GM12878 (cell line): Measurements from ENCODE around the gene NFE2L3. TPM values are rescaled to one million over a fixed set of nuclear protein-coding genes. Genes with fewer than 3 reads are reported as not detected.

ENCODE experiments used
- ATAC-seq: fragments of 200-7000 bp; cut with Tn5 transposase; 3 replicates; pipeline ENCODE4 v1.9.1; 2020; ENCODE audit warnings: mild to moderate bottlenecking, moderate library complexity
- BruUV-seq: library from RNA; stranded (reverse); fragments of 400-500 nt; replicated peaks from 2 replicates; lab custom pipeline; 2021; lab: Mats Ljungman, UMichigan
- CTCF ChIA-PET: fragments of 300-600 bp; sonication (Branson Sonifier 250); formaldehyde crosslinking; extraction: SDS; loops from one replicate; lab custom pipeline; 2021; ENCODE audit warnings: inconsistent platforms; lab: Yijun Ruan, JAX
- POLR2A ChIA-PET: fragments of 350-600 bp; formaldehyde crosslinking; extraction: SDS; loops from one replicate; lab custom pipeline; 2021; ENCODE audit warnings: inconsistent platforms; lab: Charles Lee
- RAD21 ChIA-PET: fragments of 300-600 bp; sonication (Branson Sonifier 250); formaldehyde crosslinking; loops from one replicate; lab custom pipeline; 2023; ENCODE audit warnings: antibody characterized with exemption; ENCODE audit not compliant: unreplicated experiment; lab: Charles Lee
- SMC1A ChIA-PET: fragments of 300-600 bp; sonication (Branson Sonifier 250); formaldehyde crosslinking; loops from one replicate; lab custom pipeline; 2023; ENCODE audit not compliant: unreplicated experiment, uncharacterized antibody; lab: Charles Lee
- DNase-seq: peaks from one replicate; pipeline ENCODE4 v3.0.0-alpha.2; 2011; ENCODE audit warnings: low read depth, low spot score
- FAIRE-seq: peaks from 3 replicates; lab custom pipeline; 2011; peaks lifted over from hg19 to GRCh38; lab: Jason Lieb, UNC
- H2AFZ ChIP-seq: 2 replicates; pipeline ENCODE4 v1.6.0; 2011; ENCODE audit warnings: low read depth, low read length, control low read depth; ENCODE audit not compliant: control insufficient read depth
- H3K27ac ChIP-seq: 2 replicates; pipeline ENCODE4 v1.5.1; 2011; ENCODE audit warnings: control low read depth; ENCODE audit not compliant: control insufficient read depth, insufficient read depth
- H3K27me3 ChIP-seq, 2 experiments: replicated peaks in 1 of 2; 2 replicates each; pipeline versions ENCODE4 v1.6.0 to v1.6.1; 2011; ENCODE audit warnings: low read length in 1 of 2; ENCODE audit not compliant: control insufficient read depth in 2 of 2, insufficient read depth in 2 of 2
- H3K36me3 ChIP-seq, 2 experiments: 2 replicates each; pipeline ENCODE4 v1.5.1; 2011; ENCODE audit warnings: low read length in 1 of 2; ENCODE audit not compliant: control insufficient read depth in 2 of 2, insufficient read depth in 2 of 2
- H3K4me1 ChIP-seq: 2 replicates; pipeline ENCODE4 v1.6.1; 2011; ENCODE audit warnings: mild to moderate bottlenecking, low read length, moderate library complexity, mixed read lengths; ENCODE audit not compliant: control insufficient read depth, insufficient read depth
- H3K4me2 ChIP-seq: 2 replicates; pipeline ENCODE4 v1.6.0; 2011; ENCODE audit warnings: control low read depth; ENCODE audit not compliant: control insufficient read depth, insufficient read depth
- H3K4me3 ChIP-seq: fragments of 200-600 bp; sonication (generic); 2 replicates; pipeline ENCODE4 v1.5.1; 2016
- H3K79me2 ChIP-seq: 2 replicates; pipeline ENCODE4 v1.6.0; 2011; ENCODE audit warnings: low read length; ENCODE audit not compliant: control insufficient read depth, insufficient read depth
- H3K9ac ChIP-seq: 2 replicates; pipeline ENCODE4 v1.8.0; 2011; ENCODE audit warnings: low read length, control low read depth, mixed read lengths; ENCODE audit not compliant: control insufficient read depth, insufficient read depth
- H3K9me3 ChIP-seq: replicated peaks from 3 replicates; pipeline ENCODE4 v1.5.1; 2011; ENCODE audit warnings: mild to moderate bottlenecking, low read length; ENCODE audit not compliant: control insufficient read depth, insufficient read depth
- H4K20me1 ChIP-seq: 2 replicates; pipeline ENCODE4 v1.6.0; 2011; ENCODE audit not compliant: control insufficient read depth, insufficient read depth
- HCFC1 ChIP-seq: fragments of 150-350 bp; IDR thresholded peaks from 2 replicates; pipeline ENCODE4 v1.6.1; 2014; ENCODE audit warnings: low read length
- KLF5 ChIP-seq: fragments of 450-650 bp; IDR thresholded peaks from 2 replicates; pipeline ENCODE4 v1.6.1; 2014; ENCODE audit warnings: mild to moderate bottlenecking; ENCODE audit not compliant: partially characterized antibody
- MEF2B ChIP-seq: fragments of 450-650 bp; IDR thresholded peaks from 2 replicates; pipeline ENCODE4 v1.6.1; 2018; ENCODE audit warnings: mild to moderate bottlenecking, moderate library complexity; ENCODE audit not compliant: partially characterized antibody, poor library complexity, severe bottlenecking
- NR2C2 ChIP-seq: IDR thresholded peaks from 2 replicates; pipeline ENCODE4 v1.6.1; 2011; ENCODE audit warnings: borderline replicate concordance, low read depth; ENCODE audit not compliant: control insufficient read depth, insufficient read length
- POLR2AphosphoS5 ChIP-seq: IDR thresholded peaks from 2 replicates; pipeline ENCODE4 v1.6.1; 2011; ENCODE audit warnings: mild to moderate bottlenecking, low read length, inconsistent platforms
- SMARCA5 ChIP-seq: fragments of 450-650 bp; IDR thresholded peaks from 2 replicates; pipeline ENCODE4 v1.6.1; 2017; ENCODE audit warnings: mild to moderate bottlenecking
- SREBF2 ChIP-seq: IDR thresholded peaks from 2 replicates; pipeline ENCODE4 v1.6.1; 2012; ENCODE audit warnings: mild to moderate bottlenecking, low read length
- SRF ChIP-seq, 2 experiments: IDR thresholded peaks; 2 replicates each; pipeline ENCODE4 v1.6.1; 2011; ENCODE audit warnings: low read depth in 2 of 2, low read length in 2 of 2, mild to moderate bottlenecking in 1 of 2, moderate library complexity in 1 of 2
- ZBTB4 ChIP-seq: fragments of 450-650 bp; formaldehyde crosslinking; IDR thresholded peaks from 2 replicates; pipeline ENCODE4 v1.4.0; 2022; ENCODE audit warnings: mild to moderate bottlenecking, moderate library complexity
- ZNF592 ChIP-seq: fragments of 450-650 bp; IDR thresholded peaks from 2 replicates; pipeline ENCODE4 v1.6.1; 2017; ENCODE audit warnings: mild to moderate bottlenecking, moderate library complexity
- WGBS: methylation state at CpG from one replicate; pipeline ENCODE4 v1.1.6; 2016; ENCODE audit warnings: low lambda C conversion rate; ENCODE audit not compliant: insufficient replicate concordance, insufficient coverage; ENCODE audit errors: missing lambda C conversion rate; 5-methylcytosine and 5-hydroxymethylcytosine counted together
- in situ Hi-C: fragments of 300-500 bp; cut with MboI; formaldehyde crosslinking; loops from 9 replicates; pipeline ENCODE4 v1.14.3; 2018; ENCODE audit warnings: mixed read lengths
- intact Hi-C: fragments of 100-400 bp; cut with micrococcal nuclease; formaldehyde crosslinking; loops from one replicate; pipeline ENCODE4 v1.14.2; 2022; ENCODE audit not compliant: unreplicated experiment
- polyA plus RNA-seq, 11 experiments: library from polyadenylated mRNA; depleted of rRNA in 4 of 11; unstranded in 6 of 11; stranded (reverse) in 5 of 11; fragments of >200 nt; fragmentation: Nextera tagmentation in 4 of 11; fragmentation: Illumina TruSeq in 1 of 11; extraction: Ambion mirVana in 4 of 11; extraction: Trizol in 1 of 11; gene quantifications; 1 replicate in 1 of 11; 2 replicates in 10 of 11; pipeline versions ENCODE4 v1.2.1 to v1.2.3, GENCODE V29; 2011 to 2016; ENCODE audit warnings: inconsistent platforms in 2 of 11, missing spikeins in 2 of 11, low read depth in 1 of 11
- total RNA-seq, 4 experiments: library from RNA; depleted of rRNA in 3 of 4; stranded (reverse); fragments of >200 nt in 3 of 4; fragmentation: Illumina TruSeq in 1 of 4; extraction: Trizol in 1 of 4; gene quantifications; 2 replicates each; pipeline versions ENCODE4 v1.2.1 to v1.2.3, GENCODE V29; 2013 to 2021

NFE2L3 gene
- total and polyA plus RNA-seq, 10 of the 15 experiments (the other 5 are each of a cell fraction or from before 2014, with no cell fraction given), result 4.4 to 34.9 (median 13.0) TPM

GRCh38 chr7:26190417-26190869 is 38.4 kb downstream of the NFE2L3 start:
- SMC1A ChIA-PET, result interaction anchor here (1.0 to 5.2 kb wide), 6 partner anchors 10 to 170 kb away, joined by 3 to 50 read pairs (median 10); partner anchors contain the start of gene NFE2L3
- POLR2A ChIA-PET, result interaction anchor here (1.7 to 12.7 kb wide), 5 partner anchors 9 to 32 kb away, joined by 5 to 206 read pairs (median 8); partner anchors contain the start of gene CBX3
- BruUV-seq, result TSS peak; percentile 0
- TF ChIP-seq POLR2AphosphoS5 (peak; percentile 71), ZNF592 (no peak), HCFC1 (no peak), NR2C2 (no peak), SMARCA5 (no peak), KLF5 (peak; percentile 13), SRF (IDR thresholded peaks at IDR 0.05; ENCODE audit: low read depth in 2 of 2, low read length in 2 of 2) (no peak), MEF2B (no peak), SREBF2 (no peak), ZBTB4 (CRISPR knock-in tag) (peak; percentile 44; the same call in 1 of the 2 replicates)

More at GRCh38 chr7:26190417-26190869, 38.4 kb downstream of the NFE2L3 start:
- DNase-seq (no peak), FAIRE-seq (no peak), ATAC-seq (no peak)
- Histone ChIP-seq H3K9me3 (no peaks in the 10 kb centered on the region), H3K9ac (no peak overlapping the region), H3K36me3 (peaks cover 8 to 48% of the 10 kb centered on the region in 2 experiments), H3K4me2 (no peak overlapping the region), H2AFZ (no peak overlapping the region), H4K20me1 (peaks cover 7% of the 10 kb centered on the region; the same call in 1 of the 2 replicates), H3K4me1 (peaks cover 27% of the 10 kb centered on the region), H3K79me2 (peaks cover 54% of the 10 kb centered on the region), H3K27me3 (no peaks in the 10 kb centered on the region), H3K4me3 (no peak overlapping the region), H3K27ac (no peak overlapping the region)
- ChIA-PET CTCF (interaction anchor here (2.4 to 13.1 kb wide), 4 partner anchors 23 to 101 kb away, joined by 8 to 203 read pairs (median 21); partner anchors contain the start of gene NFE2L3), RAD21 (interaction anchor here (2.1 to 12.7 kb wide), 4 partner anchors 33 to 175 kb away, joined by 8 to 164 read pairs (median 63); no protein-coding TSS in a partner anchor)
- intact Hi-C loops (loop anchor here (5.0 kb wide), 1 partner anchor 298 kb away; no protein-coding TSS in a partner anchor), in situ Hi-C loops (loop anchor here (5.0 to 10.0 kb wide), 2 partner anchors 98 to 174 kb away; no protein-coding TSS in a partner anchor)
- 95% methylated on average over 1 of the region's 1 CpG for WGBS
